GM18498 (cell line): ENCODE data around the gene ATG7.
A peak's percentile ranks its signal among the peaks of the same experiment; 100 is the strongest.
"Not testable (repeated sequence)": the region's sequence is repeated elsewhere in the genome, so short reads cannot be mapped to it uniquely, and the experiment has no call there.

ENCODE experiments used
- ATAC-seq: cut with Tn5 transposase; IDR thresholded peaks from one replicate; pipeline ENCODE4 v1.9.1; 2021; ENCODE audit warnings: mild to moderate bottlenecking, moderate library complexity; ENCODE audit not compliant: unreplicated experiment

Gene ATG7

DNA sequence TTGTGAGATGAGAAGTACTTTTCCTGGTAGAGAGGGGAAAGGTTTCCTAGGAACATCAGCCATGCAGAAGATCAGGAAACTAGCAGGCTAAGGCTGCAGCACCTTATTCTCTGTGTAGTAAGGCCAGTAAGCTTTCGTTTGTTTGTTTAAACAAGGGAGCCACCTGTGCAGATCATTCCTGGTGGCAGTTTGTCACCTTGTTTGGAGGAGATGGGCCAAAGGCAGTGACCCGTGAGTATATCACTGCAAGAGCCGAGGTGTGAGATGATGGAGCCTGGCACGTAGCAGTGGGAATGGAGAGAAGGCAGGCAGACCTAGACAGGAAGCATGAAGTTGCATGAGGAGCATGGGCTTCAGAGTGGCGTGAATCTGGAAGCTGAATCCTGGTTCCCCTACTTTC lies 19.6 kb downstream of the ATG7 start:
- ATAC-seq: no peak

DNA sequence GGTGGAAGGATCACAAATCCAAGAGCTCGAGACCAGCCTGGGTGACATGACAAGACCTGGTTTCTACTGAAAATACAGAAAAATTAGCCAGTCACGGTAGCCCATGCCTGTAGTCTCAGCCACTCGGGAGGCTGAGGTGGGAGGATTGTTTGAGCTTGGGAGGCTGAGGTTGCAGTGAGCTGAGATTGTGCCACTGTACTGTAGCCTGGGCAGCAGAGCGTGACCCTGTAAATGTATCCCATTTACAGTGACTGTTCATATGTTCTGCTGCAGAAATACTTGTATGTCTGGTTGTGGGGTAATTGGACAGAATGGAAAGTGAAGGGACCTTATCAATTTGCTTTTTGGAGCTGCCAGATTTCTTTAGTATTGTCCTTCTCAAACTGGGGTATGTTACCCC lies 24.9 kb downstream of the ATG7 start:
- no peak for ATAC-seq

DNA sequence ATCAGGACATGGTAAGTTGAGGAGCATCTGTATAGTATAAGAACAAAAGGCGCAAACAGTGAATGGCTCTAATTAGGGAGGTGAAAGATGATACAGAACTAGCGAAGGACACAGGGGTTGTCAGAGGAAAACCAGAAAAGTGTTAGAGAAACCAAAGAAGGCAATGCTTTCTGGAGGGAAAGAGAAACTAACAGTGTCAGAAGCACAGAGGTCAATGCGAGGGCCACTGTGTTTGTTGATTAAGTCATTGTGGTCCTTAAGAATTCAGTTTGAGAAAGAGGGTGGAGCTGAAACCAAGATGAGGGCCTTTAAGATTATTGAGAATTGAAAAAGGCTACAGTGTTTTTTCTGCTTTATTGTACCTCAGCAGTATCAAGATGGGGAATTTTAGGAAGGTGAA lies 28.8 kb downstream of the ATG7 start:
- ATAC-seq: peak; percentile 99

DNA sequence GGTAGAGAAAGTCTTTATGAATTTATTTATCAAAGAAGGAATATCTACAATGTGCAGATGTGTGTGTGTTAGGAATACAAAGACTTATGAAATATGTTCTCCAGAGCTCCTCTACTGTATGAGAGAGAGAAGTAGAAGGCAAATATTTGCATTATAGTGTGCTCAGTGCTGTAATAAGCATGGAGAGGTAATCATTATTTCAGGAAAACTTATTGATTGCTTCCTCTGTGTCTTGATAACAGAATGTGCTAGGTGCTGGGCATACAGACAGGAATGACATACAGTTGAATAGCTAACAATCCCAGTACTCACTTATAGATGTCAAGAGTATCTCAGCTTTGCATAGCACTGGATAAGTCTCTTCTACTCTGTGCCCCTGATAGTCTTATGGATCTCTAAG lies 30.2 kb downstream of the ATG7 start:
- no peak for ATAC-seq

DNA sequence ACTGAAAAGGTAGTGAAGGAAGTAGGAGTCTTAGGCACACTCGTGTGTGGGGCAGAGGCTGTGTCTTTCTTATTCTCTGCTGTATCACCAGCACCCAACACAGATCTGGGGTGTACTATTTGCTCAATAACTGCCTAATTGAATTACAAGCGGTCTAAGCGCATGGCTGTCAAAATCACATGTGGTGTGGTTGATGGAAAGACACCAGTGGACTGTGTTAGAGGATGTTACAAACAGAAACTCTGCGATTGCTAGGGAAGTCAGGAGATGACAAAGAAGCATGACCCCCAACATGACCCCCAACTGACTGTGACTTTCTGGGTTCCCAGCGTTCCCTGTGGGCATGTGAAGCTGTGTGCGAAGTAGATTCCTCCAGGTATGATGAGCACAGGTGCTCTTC lies 32.0 kb downstream of the ATG7 start:
- ATAC-seq: no peak

DNA sequence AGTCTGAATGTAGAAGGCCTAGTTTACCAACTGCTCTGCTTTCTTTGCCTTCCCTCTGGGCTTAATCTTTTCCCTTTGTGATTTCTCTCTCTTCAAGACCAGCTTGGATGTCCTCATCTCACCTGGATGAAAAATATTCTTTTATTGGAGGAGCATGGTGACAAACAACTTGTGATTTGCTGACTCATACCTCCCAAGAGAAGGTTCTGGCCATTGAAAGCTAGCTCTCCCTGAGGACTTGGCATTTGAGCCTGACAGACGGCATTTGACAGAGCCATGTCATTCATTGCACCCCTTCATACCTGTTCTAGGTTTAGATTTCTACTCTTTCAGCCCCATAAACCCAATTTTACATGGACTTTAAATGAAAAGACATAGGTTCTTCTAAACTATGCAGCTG lies 33.3 kb downstream of the ATG7 start:
- no peak for ATAC-seq

DNA sequence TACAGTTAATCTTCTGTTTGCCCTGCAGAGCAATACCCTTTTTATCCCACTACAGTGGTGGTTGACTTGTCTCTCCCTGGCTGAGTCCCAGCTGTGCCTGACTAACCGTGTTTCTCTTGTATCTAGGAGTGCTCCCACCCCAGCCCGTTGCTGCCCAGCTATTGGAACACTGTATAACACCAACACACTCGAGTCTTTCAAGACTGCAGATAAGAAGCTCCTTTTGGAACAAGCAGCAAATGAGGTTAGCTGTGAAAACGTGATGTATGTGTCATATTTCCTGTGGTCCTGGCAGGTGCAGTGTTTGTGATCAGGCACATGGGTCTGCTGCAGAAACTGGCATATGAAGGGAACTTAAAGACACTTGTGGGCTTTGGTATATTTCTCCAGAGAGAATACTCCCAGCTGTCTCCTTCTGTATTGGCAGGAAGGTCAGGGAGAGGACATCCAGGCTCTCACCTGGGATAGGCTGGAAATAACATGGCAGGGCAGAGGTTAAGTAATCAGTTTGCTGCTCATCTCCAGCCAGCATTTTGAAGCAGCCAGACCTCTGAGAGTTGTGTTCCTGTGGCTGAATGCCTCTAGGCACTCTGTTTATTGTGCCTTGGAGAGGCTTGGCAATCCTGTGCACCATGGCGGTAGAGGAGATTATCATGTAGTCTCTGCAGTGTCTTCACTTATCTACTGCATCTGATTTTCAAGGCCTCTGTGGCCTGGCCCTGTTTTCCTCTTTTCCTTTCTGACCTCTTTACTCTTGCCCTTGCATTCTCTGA lies 34.8 kb downstream of the ATG7 start:
- ATAC-seq: peak; percentile 83

DNA sequence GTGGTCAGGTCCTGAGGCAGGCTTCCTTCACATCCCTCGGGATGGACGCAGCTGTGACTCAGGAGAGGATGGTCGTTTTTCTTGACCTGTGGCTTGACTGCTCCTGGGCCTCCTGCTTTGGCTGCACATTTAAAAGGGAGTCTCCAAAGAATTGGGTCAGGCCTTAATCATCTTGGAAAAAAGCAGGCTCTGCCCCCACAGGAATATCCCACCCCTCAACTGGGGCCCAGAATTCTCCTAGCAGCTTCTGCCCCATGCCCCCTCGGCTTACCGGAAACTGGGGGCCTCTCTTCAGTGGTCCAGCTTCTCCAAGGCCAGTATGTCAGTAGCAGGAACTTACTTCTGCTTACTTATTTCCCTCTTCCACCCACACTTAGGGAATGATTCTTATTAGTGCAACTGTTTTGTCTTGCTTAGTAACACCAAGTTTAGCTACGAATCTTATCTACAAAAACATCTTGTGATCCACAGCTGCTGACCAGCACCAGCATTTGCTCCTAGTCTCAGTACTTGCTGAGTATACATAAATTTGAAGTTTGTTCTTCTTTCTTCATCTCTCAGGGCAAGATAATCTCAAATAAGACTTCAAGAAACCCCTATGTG lies 35.7 kb downstream of the ATG7 start:
- ATAC-seq: no peak

DNA sequence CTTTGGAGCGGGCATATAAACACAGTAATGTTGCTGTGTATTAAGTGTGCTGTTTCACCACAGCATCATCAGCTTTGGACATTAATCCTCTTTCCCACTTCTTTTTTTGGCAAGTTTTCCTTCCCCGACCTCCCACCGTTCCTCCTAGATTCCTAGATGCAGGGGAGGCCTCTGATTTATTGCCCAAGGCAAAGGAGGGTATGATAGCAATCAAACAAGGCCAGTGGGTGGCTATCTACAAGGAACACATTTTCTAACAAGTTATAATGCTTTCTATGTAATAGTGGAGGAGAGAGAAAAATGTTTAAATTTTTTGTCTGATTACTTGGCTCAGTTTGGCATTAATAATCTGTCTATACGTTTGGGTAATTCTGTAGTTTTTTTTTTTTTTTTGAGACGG lies 38.1 kb downstream of the ATG7 start:
- ATAC-seq: no peak

DNA sequence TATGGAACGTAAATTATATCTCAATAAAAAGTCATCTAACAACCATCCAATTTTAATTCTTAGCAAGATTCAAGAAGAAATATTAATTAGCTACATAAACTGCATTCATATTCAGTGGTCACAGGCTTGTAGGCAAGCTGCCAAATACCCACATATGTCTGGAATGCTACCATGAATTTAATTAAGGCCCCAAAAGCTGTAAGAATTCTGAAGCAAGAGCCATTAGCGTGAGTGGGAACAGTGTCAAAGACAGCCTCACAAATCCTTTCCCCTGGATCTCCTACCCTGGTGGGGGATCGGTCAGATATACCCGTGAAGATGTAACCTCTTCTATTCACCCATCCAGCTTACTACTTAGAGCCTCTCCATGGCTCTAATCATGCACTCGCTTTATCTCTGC lies 40.0 kb downstream of the ATG7 start:
- ATAC-seq: no peak

DNA sequence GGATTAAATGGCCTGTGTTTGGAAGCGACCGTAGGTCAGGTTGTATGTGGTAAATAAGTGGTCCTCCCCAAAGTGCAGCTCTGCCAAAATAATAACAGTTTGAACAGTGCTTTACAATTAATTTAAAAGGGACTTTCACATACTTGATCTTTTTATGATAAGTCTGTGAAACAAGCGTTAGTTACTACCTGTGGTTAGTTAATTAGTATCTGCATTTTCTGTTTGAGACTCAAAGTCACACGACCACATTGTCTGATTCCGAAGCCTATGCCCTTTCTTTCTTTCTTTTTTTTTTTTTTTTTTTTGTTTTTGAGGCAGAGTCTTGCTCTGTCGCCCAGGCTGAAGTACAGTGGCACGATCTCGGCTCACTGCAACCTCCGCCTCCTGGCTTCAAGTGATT lies 45.1 kb downstream of the ATG7 start:
- ATAC-seq: no peak

DNA sequence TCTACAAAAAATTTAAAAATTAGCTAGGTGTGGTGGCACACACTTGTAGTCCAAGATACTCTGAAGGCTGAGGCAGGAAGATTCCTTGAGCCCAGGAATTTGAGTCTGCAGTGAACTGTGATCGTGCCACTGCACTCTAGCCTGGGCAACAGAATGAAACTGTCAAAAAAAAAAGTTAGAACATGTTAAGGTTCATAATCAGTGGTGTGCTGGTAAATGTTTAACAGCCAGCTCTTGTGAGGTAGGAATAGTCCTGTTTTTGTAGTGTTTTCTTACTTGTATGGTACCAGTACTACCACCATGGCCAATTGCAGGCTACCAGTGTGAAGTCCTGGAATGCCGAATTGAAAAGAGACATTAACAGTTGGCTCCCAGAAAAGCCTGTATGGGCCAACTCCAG lies 50.7 kb downstream of the ATG7 start:
- no peak for ATAC-seq

DNA sequence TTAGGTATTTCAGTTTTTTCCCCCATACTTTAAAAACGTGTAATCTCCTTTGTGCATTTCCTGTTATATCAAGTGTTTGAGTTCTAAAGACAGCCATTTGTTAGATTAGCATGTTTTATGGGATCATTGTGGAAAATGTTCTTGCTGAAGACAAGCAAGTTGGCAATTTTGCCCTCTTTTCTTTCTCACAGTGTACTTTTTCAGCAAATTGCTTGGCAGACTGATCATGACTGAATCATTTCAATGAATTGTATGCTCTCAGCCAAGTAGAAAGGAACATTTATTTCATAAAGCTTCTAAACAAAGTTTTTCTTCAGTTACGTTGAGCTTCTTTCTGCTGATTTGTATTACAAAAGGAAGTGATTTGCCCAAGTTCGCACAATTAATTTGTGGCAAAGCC lies 51.6 kb downstream of the ATG7 start:
- ATAC-seq: no peak

DNA sequence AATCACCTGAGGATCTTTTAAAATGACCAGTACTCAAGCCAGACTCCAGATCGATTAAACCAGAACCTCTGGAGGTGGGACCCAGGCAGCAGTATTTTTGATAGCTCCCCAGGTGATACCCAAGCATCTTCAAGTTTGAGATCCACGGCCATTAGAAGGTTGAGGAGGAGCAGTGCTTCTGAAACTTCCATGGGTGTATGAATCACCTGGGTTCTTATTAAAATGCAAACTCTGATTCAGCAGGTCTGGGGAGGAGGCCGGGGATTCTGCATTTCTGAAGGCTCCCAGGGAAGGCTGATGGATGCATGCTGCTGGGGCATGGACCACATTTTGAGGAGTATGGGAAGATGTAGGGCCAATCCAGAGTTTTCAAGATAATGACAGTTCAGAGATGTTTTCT lies 55.4 kb downstream of the ATG7 start:
- no peak for ATAC-seq

DNA sequence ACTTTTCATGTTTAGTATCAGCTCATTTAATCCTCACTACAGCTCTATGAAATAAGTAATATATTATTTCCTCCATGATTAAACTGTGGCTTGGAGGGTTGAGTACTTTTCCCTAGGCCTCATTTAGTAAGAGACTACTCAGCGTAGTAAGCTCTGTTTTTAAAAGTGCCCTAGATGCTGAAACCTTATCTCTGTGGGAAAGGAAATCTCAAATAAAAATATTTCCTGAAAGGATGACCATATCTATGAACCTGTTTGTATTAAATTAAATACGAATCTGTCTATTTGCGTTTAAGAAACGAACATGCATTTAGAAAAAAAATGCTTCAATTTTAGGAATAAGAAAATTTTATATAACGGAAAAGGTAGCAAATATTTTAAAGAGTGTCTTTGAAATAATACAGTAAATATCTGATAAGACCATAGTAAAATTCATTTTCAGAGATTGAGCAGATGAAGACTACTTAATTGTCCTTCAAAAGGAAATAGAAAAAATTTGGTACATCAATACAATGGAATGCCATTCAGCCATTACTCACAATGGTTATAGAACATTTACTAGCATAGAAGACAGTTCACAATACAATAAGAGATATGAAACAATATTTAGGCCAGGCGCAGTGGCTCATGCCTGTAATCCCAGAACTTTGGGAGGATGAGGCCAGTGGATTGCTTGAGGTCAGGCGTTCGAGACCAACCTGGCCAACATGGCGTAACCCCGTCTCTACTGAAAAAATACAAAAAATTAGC lies 56.2 kb downstream of the ATG7 start:
- no peak for ATAC-seq

DNA sequence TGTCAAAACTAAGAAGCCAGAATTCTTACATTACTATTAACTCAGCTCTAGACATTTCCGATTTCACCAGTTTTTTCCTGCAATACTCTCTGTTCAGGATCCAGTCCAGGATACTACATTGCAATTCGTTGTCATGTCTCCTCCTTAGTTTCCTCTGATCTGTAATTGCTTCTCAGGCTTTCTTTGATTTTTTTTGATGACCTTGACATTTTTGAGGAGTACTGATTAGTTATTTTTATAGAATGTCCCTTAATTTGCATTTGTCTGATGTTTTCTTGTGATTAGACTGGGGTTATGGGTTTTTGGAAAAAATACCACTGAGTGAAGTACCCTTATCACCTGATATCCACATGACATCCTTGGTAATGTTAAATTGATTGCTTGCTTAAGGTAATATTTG lies 57.6 kb downstream of the ATG7 start:
- ATAC-seq: no peak

DNA sequence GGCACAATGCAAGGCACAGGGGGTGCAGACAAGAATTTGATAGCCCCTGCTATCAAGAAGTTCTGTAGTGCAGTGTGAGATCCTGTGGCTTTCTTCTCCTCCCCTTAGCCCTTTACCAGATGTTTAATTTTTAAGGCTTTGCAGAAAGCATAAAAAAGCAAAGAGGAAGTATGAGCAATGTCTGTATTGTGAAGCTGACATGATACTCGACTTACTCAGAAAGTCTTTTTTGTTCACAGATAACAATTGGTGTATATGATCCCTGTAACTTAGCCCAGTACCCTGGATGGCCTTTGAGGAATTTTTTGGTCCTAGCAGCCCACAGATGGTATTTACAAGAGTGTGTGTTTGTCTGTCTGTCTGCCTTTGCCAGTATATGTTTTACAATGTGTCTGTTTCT lies 58.9 kb downstream of the ATG7 start:
- ATAC-seq: no peak

DNA sequence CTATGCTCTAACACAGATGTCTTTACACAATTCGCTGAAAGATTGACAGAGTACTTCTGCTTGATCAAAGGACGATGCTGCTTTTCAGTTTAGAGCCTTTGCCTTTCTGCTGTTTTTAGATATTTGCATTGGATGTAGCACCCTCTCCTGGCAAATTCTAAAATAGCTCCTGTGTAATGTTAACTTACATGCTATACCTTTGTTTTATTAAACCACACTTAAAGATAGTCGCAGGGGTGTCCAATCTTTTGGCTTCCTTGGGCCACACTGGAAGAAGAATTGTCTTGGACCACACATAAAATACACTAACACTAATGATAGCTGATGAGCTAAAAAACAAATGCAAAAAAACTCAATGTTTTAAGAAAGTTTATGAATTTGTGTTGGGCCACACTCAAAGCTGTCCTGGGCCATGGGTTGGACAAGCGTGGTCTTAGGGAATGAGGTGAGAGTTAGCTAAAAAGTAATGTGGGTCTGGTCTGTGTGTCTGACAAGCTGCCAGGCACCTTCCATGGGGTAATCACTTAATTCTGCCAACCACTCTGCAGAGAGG lies 62.9 kb downstream of the ATG7 start:
- ATAC-seq: peak; percentile 50

DNA sequence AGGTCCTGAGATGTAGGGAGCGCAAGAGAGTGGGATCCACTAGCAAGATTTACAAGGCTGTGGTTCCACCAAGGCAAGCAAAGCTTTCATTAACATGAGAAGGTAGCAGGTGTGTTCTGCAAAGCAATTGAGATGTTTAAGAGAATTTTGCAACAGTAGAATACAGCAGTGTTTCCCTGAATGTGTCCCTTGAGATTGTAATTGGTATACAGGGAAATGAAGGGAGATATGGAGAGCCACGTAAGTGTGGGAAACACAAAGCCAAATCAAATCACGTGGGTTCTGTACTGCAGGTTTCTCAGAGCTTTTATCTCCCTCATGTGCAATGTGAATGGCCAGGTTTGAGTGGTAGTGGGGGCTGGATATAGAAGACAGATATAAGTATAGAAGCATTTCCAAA lies 67.3 kb downstream of the ATG7 start:
- ATAC-seq: no peak

DNA sequence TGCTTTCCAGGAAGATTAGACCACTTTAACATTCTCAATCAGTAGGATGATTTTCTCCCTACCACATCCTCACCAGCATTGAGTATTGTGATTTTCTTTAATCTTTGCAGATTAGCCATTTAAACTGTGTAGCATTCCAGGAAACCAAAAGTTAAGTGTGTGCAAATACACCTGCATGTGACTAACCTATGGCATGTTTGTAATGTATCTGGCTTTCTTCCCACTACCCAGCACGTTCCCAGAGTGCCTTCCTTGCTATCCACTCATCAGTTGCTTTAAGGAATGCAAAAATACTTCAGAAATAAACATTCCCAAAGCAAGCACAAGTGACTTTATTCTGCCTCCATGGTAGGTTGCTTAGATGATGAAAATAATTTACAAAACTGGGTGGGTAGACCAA lies 74.2 kb downstream of the ATG7 start:
- no peak for ATAC-seq

DNA sequence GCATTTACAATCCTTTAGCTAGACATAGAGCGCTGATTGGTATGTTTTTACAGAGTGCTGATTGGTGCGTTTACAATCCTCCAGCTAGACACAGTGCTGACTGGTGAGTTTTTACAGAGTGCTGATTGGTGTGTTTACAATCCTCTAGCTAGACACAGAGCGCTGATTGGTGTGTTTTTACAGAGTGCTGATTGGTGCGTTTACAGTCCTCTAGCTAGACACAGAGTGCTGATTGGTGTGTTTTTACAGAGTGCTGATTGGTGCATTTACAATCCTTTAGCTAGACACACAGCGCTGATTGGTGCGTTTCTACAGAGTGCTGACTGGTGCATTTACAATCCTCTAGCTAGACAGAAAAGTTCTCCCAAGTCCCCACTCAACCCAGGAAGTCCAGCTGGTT lies 76.7 kb downstream of the ATG7 start:
- ATAC-seq: not testable (repeated sequence)

DNA sequence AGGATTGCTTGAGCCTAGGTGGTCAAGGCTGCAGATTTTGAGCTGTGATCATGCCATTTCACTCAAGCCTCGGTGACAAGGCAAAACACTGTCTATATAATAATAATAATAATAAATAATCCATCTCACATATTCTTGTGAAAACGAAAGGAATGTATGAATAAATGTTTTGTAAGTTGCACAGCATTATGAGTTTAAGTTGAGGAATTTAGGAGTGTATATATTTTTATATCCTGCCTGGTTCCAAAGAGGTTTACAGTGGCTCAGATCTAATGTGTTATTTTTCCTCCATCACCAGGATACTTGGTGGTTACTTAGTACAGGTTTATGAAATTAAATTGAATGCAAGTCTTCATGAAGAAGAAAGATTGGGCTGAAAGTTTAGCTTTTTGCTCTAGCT lies 77.2 kb downstream of the ATG7 start:
- no peak for ATAC-seq
